Measurements from ENCODE around the gene NLRP3.

DNA sequence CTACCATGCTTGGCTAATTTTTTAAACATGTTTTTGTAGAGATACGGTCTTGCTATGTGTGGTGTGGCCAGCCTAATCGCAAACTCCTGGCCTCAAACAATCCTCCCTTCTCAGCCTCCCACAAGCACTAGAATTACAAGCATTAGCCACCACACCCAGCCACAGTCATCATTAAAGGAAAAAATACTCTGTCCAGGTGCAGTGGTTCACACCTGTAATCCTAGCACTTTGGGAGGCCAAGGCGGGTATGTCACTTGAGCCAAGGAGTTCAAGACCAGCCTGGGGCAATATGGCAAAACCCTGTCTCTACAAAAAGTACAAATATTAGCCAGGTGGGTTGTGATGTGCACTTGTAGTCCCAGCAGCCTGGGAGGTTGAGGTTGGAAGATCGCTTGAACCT, 25.0 kb upstream of the NLRP3 start:
- TF ChIP-seq, protein P1, sequence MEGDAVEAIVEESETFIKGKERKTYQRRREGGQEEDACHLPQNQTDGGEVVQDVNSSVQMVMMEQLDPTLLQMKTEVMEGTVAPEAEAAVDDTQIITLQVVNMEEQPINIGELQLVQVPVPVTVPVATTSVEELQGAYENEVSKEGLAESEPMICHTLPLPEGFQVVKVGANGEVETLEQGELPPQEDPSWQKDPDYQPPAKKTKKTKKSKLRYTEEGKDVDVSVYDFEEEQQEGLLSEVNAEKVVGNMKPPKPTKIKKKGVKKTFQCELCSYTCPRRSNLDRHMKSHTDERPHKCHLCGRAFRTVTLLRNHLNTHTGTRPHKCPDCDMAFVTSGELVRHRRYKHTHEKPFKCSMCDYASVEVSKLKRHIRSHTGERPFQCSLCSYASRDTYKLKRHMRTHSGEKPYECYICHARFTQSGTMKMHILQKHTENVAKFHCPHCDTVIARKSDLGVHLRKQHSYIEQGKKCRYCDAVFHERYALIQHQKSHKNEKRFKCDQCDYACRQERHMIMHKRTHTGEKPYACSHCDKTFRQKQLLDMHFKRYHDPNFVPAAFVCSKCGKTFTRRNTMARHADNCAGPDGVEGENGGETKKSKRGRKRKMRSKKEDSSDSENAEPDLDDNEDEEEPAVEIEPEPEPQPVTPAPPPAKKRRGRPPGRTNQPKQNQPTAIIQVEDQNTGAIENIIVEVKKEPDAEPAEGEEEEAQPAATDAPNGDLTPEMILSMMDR (conservative IDR thresholded peaks at IDR 0.05 in 1 of 2, IDR thresholded peaks at IDR 0.05 in 1 of 2; ENCODE audit: extremely low read depth in 1 of 2, insufficient read depth in 1 of 2, low read depth in 1 of 2, low read length in 2 of 2) = no peak
- TF ChIP-seq EZH2 (IDR thresholded peaks at IDR 0.05; ENCODE audit: borderline replicate concordance, low read length) = no peak
